ENCODE measurements around the gene PLPPR4.

PLPPR4 gene

GRCh38 chr1:99347041-99347684, 82.9 kb downstream of the PLPPR4 start:
- H3K4me1 Mint-ChIP-seq, result no peaks in the 10 kb centered on the region
- no peaks in the 10 kb centered on the region for H3K27me3 Mint-ChIP-seq
- no peak for DNase-seq
- H3K27ac Mint-ChIP-seq, result no peak overlapping the region
- no peak for ATAC-seq (replicated peaks)
- H3K9me3 Mint-ChIP-seq, result peaks cover 0 to 7% of the 10 kb centered on the region in 2 donors
- H3K36me3 Mint-ChIP-seq, result no peaks in the 10 kb centered on the region
- H3K4me3 Mint-ChIP-seq, result no peak overlapping the region

GRCh38 chr1:99348397-99349132, 84.3 kb downstream of the PLPPR4 start:
- H3K27me3 Mint-ChIP-seq, result no peaks in the 10 kb centered on the region
- DNase-seq, result no peak
- no peak for ATAC-seq (replicated peaks)
- H3K27ac Mint-ChIP-seq, result no peak overlapping the region
- no peaks in the 10 kb centered on the region for H3K4me1 Mint-ChIP-seq
- H3K36me3 Mint-ChIP-seq, result no peaks in the 10 kb centered on the region
- no peak overlapping the region for H3K4me3 Mint-ChIP-seq
- peaks cover 0 to 3% of the 10 kb centered on the region in 2 donors for H3K9me3 Mint-ChIP-seq

DNA sequence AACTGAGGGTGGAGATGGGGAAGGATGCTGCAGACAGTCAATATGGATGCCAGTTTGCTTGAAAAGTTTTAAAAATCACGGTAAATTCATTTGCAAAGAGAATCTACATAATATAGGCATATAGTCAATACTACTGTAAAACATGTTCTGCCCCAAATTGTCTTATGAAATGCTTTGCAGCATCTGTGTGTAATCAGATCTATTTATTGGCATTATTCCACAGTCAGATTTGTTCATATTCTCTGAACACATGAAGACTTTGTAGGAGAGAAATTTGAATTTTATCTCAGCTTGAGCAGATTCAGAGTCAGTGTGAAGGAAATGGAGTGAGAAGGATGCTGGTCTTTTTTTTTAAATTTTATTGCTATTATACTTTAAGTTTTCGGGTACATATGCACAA, 88.5 kb downstream of the PLPPR4 start:
- no peak for DNase-seq
- H3K9me3 Mint-ChIP-seq, result peaks cover 0 to 3% of the 10 kb centered on the region in 2 donors
- no peaks in the 10 kb centered on the region for H3K27me3 Mint-ChIP-seq
- no peaks in the 10 kb centered on the region for H3K36me3 Mint-ChIP-seq
- no peak for ATAC-seq (replicated peaks)
- no peaks in the 10 kb centered on the region for H3K4me1 Mint-ChIP-seq
- H3K4me3 Mint-ChIP-seq, result no peak overlapping the region
- no peak overlapping the region for H3K27ac Mint-ChIP-seq

- H3K4me1 Mint-ChIP-seq, result no peaks in the 10 kb centered on the region
- peaks cover 0 to 4% of the 10 kb centered on the region in 2 donors for H3K9me3 Mint-ChIP-seq
- ATAC-seq (replicated peaks) (no peak), DNase-seq (no peak)
- H3K27ac Mint-ChIP-seq, result no peak overlapping the region
- H3K27me3 Mint-ChIP-seq, result no peaks in the 10 kb centered on the region
- no peak overlapping the region for H3K4me3 Mint-ChIP-seq
- no peaks in the 10 kb centered on the region for H3K36me3 Mint-ChIP-seq
Observed at GRCh38 chr1:99358770-99359169, 94.5 kb downstream of the PLPPR4 start.

All from stimulated activated naive B cell treated with anti-CD40 and anti-IgM and Interleukin-4, amounts not matched to agents 10 μg/mL and 1 μg/mL and 100 μg/mL, for 72 hours (primary cell).